Activated T-helper 1 cell treated with anti-CD3 and anti-CD28 coated beads, Interleukin-12 subunit alpha, Interleukin-12 subunit beta, Interleukin-2, Interleukin-4 antibody, amounts not matched to agents 30 ng/mL and 10 ng/mL and 1 ng/mL, durations not matched to agents 14 hours and 24 hours and 36 hours (primary cell): ENCODE data around the gene ADD2. TPM values are rescaled to one million over a fixed set of nuclear protein-coding genes. Genes with fewer than 3 reads are reported as not detected.
A peak's percentile ranks its signal among the peaks of the same experiment; 100 is the strongest.

Experiments
- DNase-seq: peaks from one replicate; pipeline ENCODE4 v3.0.0; 2021; ENCODE audit warnings: low spot score
- H3K27ac Mint-ChIP-seq: one replicate; pipeline ENCODE4 v1.8.0; 2021; ENCODE audit warnings: mild to moderate bottlenecking, mixed read lengths
- H3K27me3 Mint-ChIP-seq: one replicate; pipeline ENCODE4 v1.8.0; 2022; ENCODE audit warnings: mild to moderate bottlenecking, moderate library complexity, mixed read lengths; ENCODE audit not compliant: insufficient read depth
- H3K36me3 Mint-ChIP-seq: one replicate; pipeline ENCODE4 v1.8.0; 2021; ENCODE audit warnings: low read depth, mixed read lengths
- H3K4me1 Mint-ChIP-seq: one replicate; pipeline ENCODE4 v1.8.0; 2021; ENCODE audit warnings: low read depth, mixed read lengths
- H3K4me3 Mint-ChIP-seq: one replicate; pipeline ENCODE4 v1.8.0; 2021; ENCODE audit warnings: mild to moderate bottlenecking, moderate library complexity, mixed read lengths
- H3K9me3 Mint-ChIP-seq: one replicate; pipeline ENCODE4 v1.8.0; 2021; ENCODE audit warnings: mixed read lengths
- intact Hi-C: fragments of 100-400 bp; cut with micrococcal nuclease; formaldehyde crosslinking; loops from one replicate; pipeline ENCODE4 v1.15.1; 2024
- total RNA-seq: library from RNA; stranded (reverse); gene quantifications from 2 replicates; pipeline ENCODE4 v1.2.3, GENCODE V29; 2022

The ADD2 gene
- total RNA-seq, 1 donor from 2014 or later: 6.9 TPM

GRCh38 chr2:70776266-70776665, 8.3 kb upstream of the ADD2 start:
- no peak for DNase-seq
- Mint-ChIP-seq H3K4me1 (peaks cover 2% of the 10 kb centered on the region), H3K36me3 (no peaks in the 10 kb centered on the region), H3K9me3 (no peaks in the 10 kb centered on the region), H3K27ac (no peak overlapping the region), H3K4me3 (no peak overlapping the region), H3K27me3 (peaks cover 53% of the 10 kb centered on the region)
- intact Hi-C loops: no loop called here

DNA sequence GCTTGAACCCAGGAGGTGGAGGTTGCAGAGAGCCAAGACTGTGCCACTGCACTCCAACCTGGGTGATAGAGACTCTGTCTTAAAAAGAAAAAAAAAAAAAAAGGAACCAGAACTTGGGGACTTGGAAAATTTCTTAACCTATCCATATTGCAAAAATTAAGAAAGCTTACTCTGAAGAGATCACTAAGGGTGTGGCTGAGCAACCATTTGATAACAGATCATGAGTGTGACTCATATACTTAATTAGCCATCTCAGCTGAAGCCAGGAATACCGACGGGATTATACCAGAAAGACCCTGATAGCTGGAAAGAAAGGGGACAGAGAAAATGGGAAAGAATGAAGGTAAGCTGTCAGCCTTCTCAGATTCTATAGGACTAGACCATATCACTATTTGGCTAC, 7.1 kb upstream of the ADD2 start:
- no peaks in the 10 kb centered on the region for H3K36me3 Mint-ChIP-seq
- H3K27ac Mint-ChIP-seq: no peak overlapping the region
- DNase-seq: no peak
- no peaks in the 10 kb centered on the region for H3K9me3 Mint-ChIP-seq
- H3K4me1 Mint-ChIP-seq: peaks cover 7% of the 10 kb centered on the region
- H3K4me3 Mint-ChIP-seq: no peak overlapping the region
- H3K27me3 Mint-ChIP-seq: peaks cover 48% of the 10 kb centered on the region
- intact Hi-C loops: no loop called here

DNA sequence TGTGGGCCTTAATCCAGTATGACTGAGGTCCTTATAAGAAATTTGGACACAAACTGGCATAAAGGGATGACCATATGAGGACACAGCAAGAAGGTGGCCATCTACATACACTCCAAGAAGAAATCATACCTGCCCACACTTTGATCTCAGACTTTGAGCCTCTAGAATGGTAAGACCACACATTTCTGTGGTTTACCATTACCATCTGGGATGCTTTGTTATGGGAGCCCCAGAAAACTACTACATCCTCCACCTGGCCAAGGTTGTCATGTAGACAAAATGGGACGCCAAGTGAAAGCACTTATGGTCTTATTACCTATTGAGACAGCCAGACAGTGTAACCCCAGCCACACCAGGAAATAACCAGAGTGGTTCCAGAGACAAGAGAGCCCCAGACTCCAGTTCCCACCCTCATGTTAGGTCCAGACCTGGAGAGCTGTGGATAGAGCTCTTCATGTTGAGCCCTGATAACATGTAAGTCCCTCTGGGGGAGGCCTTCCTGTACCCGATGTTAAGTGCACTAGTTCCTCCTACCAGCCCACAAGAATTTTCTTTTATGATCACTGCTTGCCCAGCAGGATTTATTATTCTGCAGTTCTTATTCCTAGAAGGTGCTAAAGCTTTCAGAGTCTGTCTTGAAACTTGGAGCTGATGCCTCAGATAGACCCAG, 4.6 kb upstream of the ADD2 start:
- no peaks in the 10 kb centered on the region for H3K9me3 Mint-ChIP-seq
- H3K4me3 Mint-ChIP-seq: no peak overlapping the region
- H3K4me1 Mint-ChIP-seq: peaks cover 13% of the 10 kb centered on the region
- peaks cover 49% of the 10 kb centered on the region for H3K27me3 Mint-ChIP-seq
- H3K27ac Mint-ChIP-seq: no peak overlapping the region
- no peak for DNase-seq
- intact Hi-C loops: no loop called here
- peaks cover 2% of the 10 kb centered on the region for H3K36me3 Mint-ChIP-seq

- H3K4me1 Mint-ChIP-seq: peaks cover 19% of the 10 kb centered on the region
- peaks cover 2% of the 10 kb centered on the region for H3K36me3 Mint-ChIP-seq
- intact Hi-C loops: no loop called here
- DNase-seq: no peak
- H3K27me3 Mint-ChIP-seq: peaks cover 52% of the 10 kb centered on the region
- no peak overlapping the region for H3K4me3 Mint-ChIP-seq
- no peak overlapping the region for H3K27ac Mint-ChIP-seq
- H3K9me3 Mint-ChIP-seq: no peaks in the 10 kb centered on the region
Measured at GRCh38 chr2:70771446-70771845, 3.4 kb upstream of the ADD2 start.

- intact Hi-C loops: loop anchor here (5.0 kb wide), 2 partner anchors 112 to 467 kb away; partner anchors contain the start of gene FAM136A
- Mint-ChIP-seq H3K27ac (no peak overlapping the region), H3K4me1 (peaks cover 26% of the 10 kb centered on the region), H3K36me3 (peaks cover 2% of the 10 kb centered on the region), H3K4me3 (peak overlapping the region; percentile 85), H3K27me3 (peaks cover 48% of the 10 kb centered on the region), H3K9me3 (no peaks in the 10 kb centered on the region)
- DNase-seq: no peak
Measured at GRCh38 chr2:70769450-70769849, 1.4 kb upstream of the ADD2 start.

- H3K36me3 Mint-ChIP-seq: peaks cover 2% of the 10 kb centered on the region
- DNase-seq: no peak
- H3K4me3 Mint-ChIP-seq: peak overlapping the region; percentile 85
- H3K4me1 Mint-ChIP-seq: peaks cover 26% of the 10 kb centered on the region
- H3K9me3 Mint-ChIP-seq: no peaks in the 10 kb centered on the region
- peaks cover 44% of the 10 kb centered on the region for H3K27me3 Mint-ChIP-seq
- peak overlapping the region; percentile 53 for H3K27ac Mint-ChIP-seq
- intact Hi-C loops: loop anchor here (5.0 kb wide), 2 partner anchors 111 to 466 kb away; partner anchors contain the start of gene FAM136A
Measured at GRCh38 chr2:70768590-70769085, 638 bp upstream of the ADD2 start.

DNA sequence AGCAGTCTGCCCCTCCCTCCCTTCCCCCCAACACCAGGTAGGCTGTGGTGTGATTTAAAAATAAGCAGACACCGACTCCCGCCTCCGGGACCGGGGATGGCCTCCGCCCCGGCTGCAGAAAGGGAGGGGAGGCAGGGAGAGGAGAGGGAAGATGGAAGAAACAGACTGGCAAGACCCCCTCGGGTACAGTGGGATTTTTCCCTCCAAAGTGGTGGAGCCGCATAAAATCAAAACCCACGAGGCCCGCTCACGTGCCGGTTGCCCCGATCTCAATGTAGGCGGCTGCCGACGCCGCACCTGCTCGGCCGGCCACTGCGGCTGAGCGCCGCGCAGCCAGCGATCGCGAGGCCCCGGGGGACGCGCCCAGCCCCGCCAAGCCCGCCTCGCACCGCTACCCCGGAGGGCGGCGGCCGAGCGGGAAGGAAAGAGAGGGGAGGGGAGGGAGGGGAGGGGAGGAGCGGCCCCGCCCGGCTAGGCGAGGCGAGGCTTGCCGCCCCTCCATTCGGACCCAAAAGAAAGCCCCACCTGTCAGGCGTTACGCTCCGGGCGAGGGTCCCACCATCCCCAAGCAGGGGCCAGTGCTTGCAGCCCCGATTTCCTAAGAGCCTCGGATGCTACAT, 811 bp downstream of the ADD2 start:
- Mint-ChIP-seq H3K36me3 (peaks cover 2% of the 10 kb centered on the region), H3K9me3 (no peaks in the 10 kb centered on the region), H3K27me3 (peaks cover 35% of the 10 kb centered on the region), H3K4me1 (peaks cover 26% of the 10 kb centered on the region), H3K27ac (peak overlapping the region; percentile 72), H3K4me3 (peak overlapping the region; percentile 89)
- intact Hi-C loops: loop anchor here (5.0 kb wide), 2 partner anchors 110 to 465 kb away; partner anchors contain the start of gene FAM136A
- peak; percentile 3 for DNase-seq

- H3K9me3 Mint-ChIP-seq: no peaks in the 10 kb centered on the region
- H3K27me3 Mint-ChIP-seq: peaks cover 38% of the 10 kb centered on the region
- peaks cover 2% of the 10 kb centered on the region for H3K36me3 Mint-ChIP-seq
- peak overlapping the region; percentile 87 for H3K4me3 Mint-ChIP-seq
- intact Hi-C loops: loop anchor here (5.0 kb wide), 2 partner anchors 109 to 464 kb away; partner anchors contain the start of gene FAM136A
- peaks cover 26% of the 10 kb centered on the region for H3K4me1 Mint-ChIP-seq
- no peak overlapping the region for H3K27ac Mint-ChIP-seq
- DNase-seq: no peak
Measured at GRCh38 chr2:70766357-70767078, 1.5 kb downstream of the ADD2 start.

- H3K4me1 Mint-ChIP-seq: peaks cover 19% of the 10 kb centered on the region
- H3K27ac Mint-ChIP-seq: no peak overlapping the region
- peaks cover 2% of the 10 kb centered on the region for H3K36me3 Mint-ChIP-seq
- DNase-seq: no peak
- peaks cover 38% of the 10 kb centered on the region for H3K27me3 Mint-ChIP-seq
- no peak overlapping the region for H3K4me3 Mint-ChIP-seq
- no peaks in the 10 kb centered on the region for H3K9me3 Mint-ChIP-seq
- intact Hi-C loops: loop anchor here (5.0 kb wide), 2 partner anchors 108 to 463 kb away; partner anchors contain the start of gene FAM136A
Measured at GRCh38 chr2:70765507-70765906, 2.5 kb downstream of the ADD2 start.

DNA sequence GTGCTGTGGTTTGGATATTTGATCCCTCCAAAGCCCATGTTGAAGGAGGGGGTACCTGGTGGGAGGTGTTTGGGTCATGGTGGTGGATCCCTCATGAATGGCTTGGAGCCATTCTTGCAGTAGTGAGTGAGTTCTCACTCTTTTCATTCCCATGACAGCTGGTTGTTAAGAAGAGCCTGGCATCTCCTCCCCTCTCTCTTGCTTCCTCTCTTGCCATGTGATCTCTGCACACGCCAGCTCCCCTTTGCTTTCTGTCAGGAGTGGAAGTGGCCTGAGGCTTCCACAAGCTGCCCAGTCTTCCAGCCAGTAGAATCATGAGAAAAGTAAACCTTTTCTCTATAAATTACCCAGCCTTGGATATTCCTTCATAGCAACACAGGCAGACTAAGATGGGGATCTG, 8.6 kb downstream of the ADD2 start:
- intact Hi-C loops: no loop called here
- DNase-seq: no peak
- H3K27ac Mint-ChIP-seq: no peak overlapping the region
- no peaks in the 10 kb centered on the region for H3K36me3 Mint-ChIP-seq
- H3K4me3 Mint-ChIP-seq: no peak overlapping the region
- H3K27me3 Mint-ChIP-seq: peaks cover 7% of the 10 kb centered on the region
- H3K9me3 Mint-ChIP-seq: no peaks in the 10 kb centered on the region
- no peaks in the 10 kb centered on the region for H3K4me1 Mint-ChIP-seq

GRCh38 chr2:70757966-70758365, 10.0 kb downstream of the ADD2 start:
- intact Hi-C loops: no loop called here
- Mint-ChIP-seq H3K36me3 (no peaks in the 10 kb centered on the region), H3K4me3 (no peak overlapping the region), H3K27me3 (peaks cover 5% of the 10 kb centered on the region), H3K4me1 (no peaks in the 10 kb centered on the region), H3K9me3 (no peaks in the 10 kb centered on the region), H3K27ac (no peak overlapping the region)
- DNase-seq: no peak

DNA sequence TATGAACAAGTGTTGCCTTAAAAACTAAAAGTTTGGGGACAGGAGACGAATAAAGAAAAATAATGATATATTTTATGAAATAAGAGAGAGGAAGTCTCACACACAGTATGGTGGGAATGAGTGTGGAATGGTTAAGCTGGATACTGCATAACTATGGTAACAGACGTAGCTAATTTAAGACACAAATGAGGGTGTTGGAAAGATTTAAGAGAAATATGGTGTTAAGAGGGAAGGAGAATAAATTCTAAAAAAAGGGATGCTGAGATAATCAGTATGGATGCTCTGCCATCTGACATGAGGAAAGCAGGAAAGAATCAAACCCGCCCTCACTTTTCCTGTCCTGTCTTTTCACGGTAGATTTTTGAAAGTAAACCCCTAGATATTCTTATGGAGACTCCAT, 10.6 kb downstream of the ADD2 start:
- H3K27me3 Mint-ChIP-seq: peaks cover 5% of the 10 kb centered on the region
- no peak overlapping the region for H3K27ac Mint-ChIP-seq
- no peaks in the 10 kb centered on the region for H3K4me1 Mint-ChIP-seq
- no peaks in the 10 kb centered on the region for H3K36me3 Mint-ChIP-seq
- intact Hi-C loops: no loop called here
- H3K9me3 Mint-ChIP-seq: no peaks in the 10 kb centered on the region
- H3K4me3 Mint-ChIP-seq: no peak overlapping the region
- DNase-seq: no peak

- H3K27me3 Mint-ChIP-seq: peaks cover 2% of the 10 kb centered on the region
- no peaks in the 10 kb centered on the region for H3K4me1 Mint-ChIP-seq
- no peak for DNase-seq
- H3K27ac Mint-ChIP-seq: no peak overlapping the region
- no peaks in the 10 kb centered on the region for H3K9me3 Mint-ChIP-seq
- H3K4me3 Mint-ChIP-seq: no peak overlapping the region
- intact Hi-C loops: no loop called here
- H3K36me3 Mint-ChIP-seq: no peaks in the 10 kb centered on the region
Measured at GRCh38 chr2:70756128-70756527, 11.9 kb downstream of the ADD2 start.
